Adrenal gland (tissue), 12 donors: ENCODE measurements around the gene FABP2. TPM values are rescaled to one million over a fixed set of nuclear protein-coding genes. Genes with fewer than 3 reads are reported as not detected.

Experiments
- DNase-seq, 7 donors: peaks; one replicate each; pipeline ENCODE4 v3.0.0-alpha.2; 2019 to 2020
- H3K27ac ChIP-seq, 5 donors: fragments of 200-600 bp; sonication (generic) in 4 of 5; 1 replicate in 3 of 5; 2 replicates in 2 of 5; pipeline versions ENCODE4 v1.5.1 to v1.8.0; 2016 to 2020; ENCODE audit warnings: mild to moderate bottlenecking in 1 of 5
- H3K27me3 ChIP-seq: fragments of 200-600 bp; 2 replicates; pipeline ENCODE4 v1.8.0; 2021
- H3K36me3 ChIP-seq, 2 donors: fragments of 200-600 bp; replicated peaks in 1 of 2; 1 replicate in 1 of 2; 2 replicates in 1 of 2; pipeline versions ENCODE4 v1.5.1 to v1.8.0; 2018 to 2022
- H3K4me1 ChIP-seq, 2 donors: fragments of 200-600 bp; replicated peaks in 1 of 2; 1 replicate in 1 of 2; 2 replicates in 1 of 2; pipeline versions ENCODE4 v1.5.1 to v1.8.0; 2018 to 2021
- H3K4me3 ChIP-seq, 4 donors: fragments of 200-600 bp; sonication (generic) in 3 of 4; one replicate each; pipeline ENCODE4 v1.5.1; 2016 to 2018
- H3K9me3 ChIP-seq, 3 donors: fragments of 200-600 bp; sonication (generic) in 1 of 3; replicated peaks in 1 of 3; 1 replicate in 2 of 3; 2 replicates in 1 of 3; pipeline versions ENCODE4 v1.5.1 to v1.8.0; 2016 to 2021
- POLR2A ChIP-seq, 2 donors: fragments of 450-650 bp; IDR thresholded peaks; one replicate each; pipeline ENCODE4 v1.6.1; 2017; ENCODE audit warnings: antibody characterized with exemption in 2 of 2, mild to moderate bottlenecking in 2 of 2, moderate library complexity in 1 of 2
- WGBS, 4 donors: extraction: QIAGEN DNeasy Blood & Tissue Kit in 2 of 4; methylation state at CpG; one replicate each; pipeline versions ENCODE4 v1.1.5 to v1.1.7; 2013 to 2017; 5-methylcytosine and 5-hydroxymethylcytosine counted together
- intact Hi-C, 2 donors: fragments of 100-400 bp; cut with DNase I; formaldehyde crosslinking; loops; one replicate each; pipeline versions ENCODE4 v1.14.1 to v1.15.0; 2022 to 2023
- polyA plus RNA-seq, 3 donors: library from polyadenylated mRNA; stranded (reverse); fragments of 200-250 nt in 2 of 3; fragments of 350-450 nt in 1 of 3; fragmentation: Illumina TruSeq in 1 of 3; extraction: RNeasy Lipid Tissue Mini Kit (QIAGEN cat#74804) in 1 of 3; gene quantifications; one replicate each; pipeline ENCODE4 v1.2.3, GENCODE V29; 2013 to 2014
- total RNA-seq, 9 donors: library from RNA; depleted of rRNA in 4 of 9; stranded (reverse); fragments of >200 nt in 4 of 9; fragments of 120-200 nt in 1 of 9; fragmentation: NEBNext Ultra II Directional in 1 of 9; extraction: Animal tissue kit (Norgen Biotek cat#: 25700) in 1 of 9; gene quantifications; one replicate each; pipeline versions ENCODE4 v1.1.0 to v1.2.4, GENCODE V29; 2013 to 2023
- TF ChIP-seq, protein P1 (sequence below), 6 experiments: fragments of 450-650 bp in 4 of 6; fragments of 200-600 bp in 2 of 6; sonication (generic) in 1 of 6; IDR thresholded peaks; 1 replicate in 5 of 6; 2 replicates in 1 of 6; pipeline versions ENCODE4 v1.5.1 to v1.8.0; 2016 to 2021; ENCODE audit warnings: antibody characterized with exemption in 6 of 6, mild to moderate bottlenecking in 2 of 6, moderate library complexity in 1 of 6
- donor health status: healthy with polysubstance abuse.
- donor health status: Bipolar disorder and iron deficiency.
- donor health status: DM: yes; HTN: yes; CAD: no.
- donor health status: DM: no; HTN: no; CAD: no.
- donor health status: DM: no; HTN: no; CAD: no.
- donor health status: DM: yes; HTN: yes; CAD: no.

Gene FABP2
- total and polyA plus RNA-seq, 12 donors: 0.11 to 7.7 (median 0.42) TPM; not detected in 6

DNA sequence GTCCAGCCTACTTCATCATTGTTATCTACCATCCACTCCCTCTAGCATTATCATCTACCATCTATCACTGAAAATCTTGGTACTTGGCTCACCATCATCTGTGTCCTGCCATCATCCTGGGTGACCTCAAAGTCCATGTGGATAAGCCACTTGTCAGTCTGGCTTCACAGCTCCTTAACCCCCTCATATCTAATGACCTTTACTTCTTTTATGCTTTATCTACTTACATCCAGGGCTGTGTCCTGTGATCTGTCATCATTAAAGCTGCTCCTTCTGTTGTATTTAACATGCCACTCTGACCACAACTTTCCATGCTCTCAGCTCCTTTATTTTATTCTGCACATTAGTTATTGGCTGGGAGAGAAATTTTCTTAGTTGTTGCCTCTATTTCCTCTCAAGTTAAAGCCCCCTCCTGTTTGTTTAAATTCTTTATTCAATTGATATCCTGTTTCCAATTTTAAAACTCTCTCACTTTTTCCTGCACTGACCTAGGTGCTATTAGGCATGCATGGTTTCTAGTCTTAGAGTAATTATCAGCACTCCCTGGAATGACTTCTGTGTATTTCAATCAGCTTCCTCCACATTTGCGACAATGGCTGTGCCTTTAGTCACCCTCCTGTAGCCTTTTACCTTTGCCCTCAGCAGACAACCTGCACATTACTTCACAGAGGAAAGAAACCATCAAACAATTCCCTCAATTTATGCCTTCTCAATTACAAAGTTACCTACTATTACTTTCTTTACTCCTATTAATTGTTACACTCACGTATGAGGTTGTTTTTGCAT is 8.1 kb upstream of the FABP2 start:
- H3K27ac ChIP-seq: no peak overlapping the region
- H3K4me1 ChIP-seq: no peaks in the 10 kb centered on the region
- H3K9me3 ChIP-seq: no peaks in the 10 kb centered on the region
- TF ChIP-seq, protein P1, sequence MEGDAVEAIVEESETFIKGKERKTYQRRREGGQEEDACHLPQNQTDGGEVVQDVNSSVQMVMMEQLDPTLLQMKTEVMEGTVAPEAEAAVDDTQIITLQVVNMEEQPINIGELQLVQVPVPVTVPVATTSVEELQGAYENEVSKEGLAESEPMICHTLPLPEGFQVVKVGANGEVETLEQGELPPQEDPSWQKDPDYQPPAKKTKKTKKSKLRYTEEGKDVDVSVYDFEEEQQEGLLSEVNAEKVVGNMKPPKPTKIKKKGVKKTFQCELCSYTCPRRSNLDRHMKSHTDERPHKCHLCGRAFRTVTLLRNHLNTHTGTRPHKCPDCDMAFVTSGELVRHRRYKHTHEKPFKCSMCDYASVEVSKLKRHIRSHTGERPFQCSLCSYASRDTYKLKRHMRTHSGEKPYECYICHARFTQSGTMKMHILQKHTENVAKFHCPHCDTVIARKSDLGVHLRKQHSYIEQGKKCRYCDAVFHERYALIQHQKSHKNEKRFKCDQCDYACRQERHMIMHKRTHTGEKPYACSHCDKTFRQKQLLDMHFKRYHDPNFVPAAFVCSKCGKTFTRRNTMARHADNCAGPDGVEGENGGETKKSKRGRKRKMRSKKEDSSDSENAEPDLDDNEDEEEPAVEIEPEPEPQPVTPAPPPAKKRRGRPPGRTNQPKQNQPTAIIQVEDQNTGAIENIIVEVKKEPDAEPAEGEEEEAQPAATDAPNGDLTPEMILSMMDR (IDR thresholded peaks at IDR 0.05): no peak
- no peak for TF ChIP-seq POLR2A (IDR thresholded peaks at IDR 0.05)
- intact Hi-C loops: no loop called here
- WGBS, 4 donors: 48 to 64% (median 60%) methylated on average over 2 of the region's 2 CpGs
- no peak overlapping the region for H3K4me3 ChIP-seq
- H3K27me3 ChIP-seq: no peaks in the 10 kb centered on the region
- peak in 1 of 7 donors; percentile 1 for DNase-seq
- H3K36me3 ChIP-seq: no peaks in the 10 kb centered on the region

DNA sequence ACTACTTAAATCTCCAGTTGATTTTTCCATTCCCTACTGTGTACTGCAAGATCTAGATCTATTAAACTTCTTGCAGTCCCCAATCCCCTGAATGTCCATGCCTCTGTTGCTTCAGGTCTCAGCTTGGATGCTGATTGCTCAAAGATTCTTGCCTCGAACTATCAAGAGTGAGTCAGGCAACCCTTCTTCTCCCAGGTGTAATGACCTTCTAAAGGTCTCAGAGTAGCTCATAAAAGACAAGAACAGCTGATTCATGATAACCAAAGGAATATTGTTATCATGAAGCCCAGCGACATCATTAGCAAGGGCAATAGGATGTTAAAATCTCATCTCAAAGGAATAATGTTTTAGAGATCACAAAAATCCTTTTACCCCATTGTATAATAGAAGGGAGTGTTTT is 6.8 kb upstream of the FABP2 start:
- no peak for DNase-seq
- no peaks in the 10 kb centered on the region for H3K9me3 ChIP-seq
- no peak overlapping the region for H3K4me3 ChIP-seq
- intact Hi-C loops: no loop called here
- H3K4me1 ChIP-seq: no peaks in the 10 kb centered on the region
- no peak for TF ChIP-seq POLR2A (IDR thresholded peaks at IDR 0.05)
- TF ChIP-seq, protein P1 (IDR thresholded peaks at IDR 0.05): no peak
- no peaks in the 10 kb centered on the region for H3K27me3 ChIP-seq
- WGBS, 4 donors: 63 to 75% (median 70%) methylated on average over 2 of the region's 2 CpGs
- H3K36me3 ChIP-seq: no peaks in the 10 kb centered on the region
- H3K27ac ChIP-seq: no peak overlapping the region

DNA sequence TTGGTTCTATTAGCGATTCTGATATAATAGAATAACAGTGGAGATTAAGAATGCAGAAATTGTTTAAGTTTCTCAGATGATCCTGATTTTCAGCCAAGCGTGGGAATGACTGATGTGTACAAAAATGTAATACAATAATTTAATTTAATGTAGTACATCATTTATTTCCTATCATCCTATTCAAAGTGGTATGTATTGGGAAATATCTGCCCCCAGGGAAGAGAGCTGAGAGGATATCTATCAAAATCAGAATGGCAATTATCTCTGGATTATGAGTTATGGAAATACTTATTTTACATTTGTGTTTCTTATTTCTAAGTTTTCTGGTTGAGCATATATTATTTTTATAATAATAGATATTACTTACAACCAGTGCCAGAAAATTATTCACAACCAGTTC is 3.9 kb downstream of the FABP2 start:
- TF ChIP-seq, protein P1 (IDR thresholded peaks at IDR 0.05): no peak
- TF ChIP-seq POLR2A (IDR thresholded peaks at IDR 0.05): no peak
- Histone ChIP-seq H3K27me3 (no peaks in the 10 kb centered on the region), H3K9me3 (no peaks in the 10 kb centered on the region), H3K36me3 (no peaks in the 10 kb centered on the region), H3K27ac (no peak overlapping the region), H3K4me1 (peaks cover 3 to 8% of the 10 kb centered on the region in 2 donors), H3K4me3 (no peak overlapping the region)
- 42 to 71% (median 64%) methylated on average over 2 of the region's 2 CpGs for WGBS, 4 donors
- no peak for DNase-seq
- intact Hi-C loops: loop anchor here in 1 of 2 donors (10.0 kb wide), 1 partner anchor 417 kb away; no protein-coding TSS in a partner anchor

DNA sequence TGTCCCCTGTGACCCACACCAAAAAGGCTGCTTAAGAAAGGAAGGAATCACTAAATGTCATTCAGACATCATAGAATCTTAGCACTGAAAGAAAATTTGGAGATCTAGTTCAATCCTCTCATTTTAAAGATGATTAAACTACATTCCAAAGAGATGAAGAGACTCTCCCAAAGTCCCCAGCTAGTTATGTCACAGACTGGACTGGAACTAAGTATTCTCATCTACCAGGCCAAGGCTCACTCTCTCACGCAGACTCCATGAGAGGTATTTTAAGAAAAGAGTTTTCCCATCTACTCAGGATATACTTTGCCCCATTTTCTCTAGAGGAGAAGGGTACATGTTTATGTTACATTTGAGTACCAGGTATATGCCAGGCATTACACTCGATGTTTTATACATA is 6.9 kb downstream of the FABP2 start:
- H3K36me3 ChIP-seq: no peaks in the 10 kb centered on the region
- H3K4me1 ChIP-seq: no peaks in the 10 kb centered on the region
- TF ChIP-seq, protein P1 (IDR thresholded peaks at IDR 0.05): no peak
- TF ChIP-seq POLR2A (IDR thresholded peaks at IDR 0.05): no peak
- WGBS, 4 donors: 70 to 83% (median 72%) methylated on average over 2 of the region's 2 CpGs
- H3K27ac ChIP-seq: no peak overlapping the region
- intact Hi-C loops: loop anchor here in 1 of 2 donors (10.0 kb wide), 1 partner anchor 420 kb away; no protein-coding TSS in a partner anchor
- no peaks in the 10 kb centered on the region for H3K9me3 ChIP-seq
- no peak for DNase-seq
- no peaks in the 10 kb centered on the region for H3K27me3 ChIP-seq
- H3K4me3 ChIP-seq: no peak overlapping the region
